Measurements from ENCODE around the gene NECTIN2.

GRCh38 chr19:44924243-44924725, 78.2 kb downstream of the NECTIN2 start:
- TF ChIP-seq CTCF (IDR thresholded peaks at IDR 0.05; ENCODE audit: insufficient read depth, low read depth, low read length): no peak
- no peak for TF ChIP-seq EZH2 (IDR thresholded peaks at IDR 0.05; ENCODE audit: insufficient read depth, low read length)

All from astrocyte (in vitro differentiated cells and primary cell).